Right forelimb (tissue), 1 donor: ENCODE data around the gene CSMD2.
"Not testable (repeated sequence)": the region's sequence is repeated elsewhere in the genome, so short reads cannot be mapped to it uniquely, and the experiment has no call there.

Experiments
- DNase-seq: peaks from one replicate; pipeline ENCODE4 v3.0.0-alpha.2; 2018

The CSMD2 gene

DNA sequence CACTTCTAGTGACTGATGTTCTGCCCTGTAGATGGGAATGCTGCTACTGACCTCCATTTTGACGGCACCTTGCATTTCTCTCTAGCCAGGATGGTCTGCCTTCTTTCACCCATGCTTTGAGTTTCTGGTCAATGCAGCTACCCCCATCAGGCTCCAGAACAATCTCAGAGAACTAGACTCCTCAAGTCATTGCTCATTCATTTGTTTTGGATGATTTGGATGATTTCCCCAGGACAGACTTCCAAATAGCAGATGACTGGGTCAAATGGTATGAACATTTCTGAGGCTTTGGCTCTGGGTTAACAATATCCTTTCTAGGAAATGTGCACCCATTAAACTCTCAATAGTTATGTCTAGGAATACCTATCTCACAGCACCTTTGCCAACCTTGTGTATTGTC lies 63.9 kb downstream of the CSMD2 start:
- DNase-seq, result no peak

GRCh38 chr1:34100332-34100731 lies 64.7 kb downstream of the CSMD2 start:
- DNase-seq, result no peak

GRCh38 chr1:34092399-34092798 lies 72.6 kb downstream of the CSMD2 start:
- DNase-seq, result not testable (repeated sequence)

GRCh38 chr1:34089731-34090130 lies 75.3 kb downstream of the CSMD2 start:
- DNase-seq, result no peak

GRCh38 chr1:34087986-34088385 lies 77.0 kb downstream of the CSMD2 start:
- DNase-seq, result no peak

GRCh38 chr1:34086561-34086960 lies 78.5 kb downstream of the CSMD2 start:
- no peak for DNase-seq

DNA sequence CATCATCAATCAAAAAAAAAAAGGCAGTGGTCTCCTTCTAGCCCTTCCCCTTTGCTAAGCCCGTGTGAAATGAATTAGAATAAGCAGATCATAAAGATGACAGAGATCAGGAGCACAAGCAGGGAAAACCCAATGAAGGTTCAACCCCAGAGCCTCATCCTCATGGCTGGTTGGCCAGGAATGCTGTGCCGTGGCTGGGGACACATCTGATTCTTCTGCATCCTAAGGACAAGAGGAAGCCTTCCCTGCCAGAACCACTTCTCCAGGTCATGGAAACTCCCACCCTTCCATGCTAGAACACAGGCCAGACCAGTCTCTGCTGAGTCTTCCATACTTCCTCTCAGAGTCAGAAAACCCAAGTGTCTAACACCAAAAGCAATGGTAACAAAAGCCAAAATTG lies 81.1 kb downstream of the CSMD2 start:
- DNase-seq, result no peak

GRCh38 chr1:34082085-34082670 lies 82.9 kb downstream of the CSMD2 start:
- not testable (repeated sequence) for DNase-seq

DNA sequence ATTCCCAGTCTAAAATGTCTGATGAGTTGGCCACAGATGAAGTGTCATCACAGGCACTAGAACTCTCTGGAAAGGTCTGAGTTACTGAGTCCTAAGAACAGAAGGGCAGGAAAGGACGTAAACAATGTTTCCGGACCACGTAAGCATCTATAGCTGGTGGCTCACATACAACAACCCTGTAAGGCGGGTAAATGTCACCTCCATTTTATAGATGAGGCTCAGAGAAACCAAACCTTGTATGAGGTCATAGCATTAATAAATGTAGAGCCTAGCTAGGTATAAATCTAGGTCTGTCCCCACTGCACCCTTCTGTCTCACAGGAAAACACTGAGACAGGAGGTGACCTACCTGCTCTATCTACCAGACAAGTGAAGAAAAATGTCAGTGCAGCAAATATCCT lies 86.6 kb downstream of the CSMD2 start:
- no peak for DNase-seq

GRCh38 chr1:34075576-34075975 lies 89.5 kb downstream of the CSMD2 start:
- DNase-seq, result no peak

DNA sequence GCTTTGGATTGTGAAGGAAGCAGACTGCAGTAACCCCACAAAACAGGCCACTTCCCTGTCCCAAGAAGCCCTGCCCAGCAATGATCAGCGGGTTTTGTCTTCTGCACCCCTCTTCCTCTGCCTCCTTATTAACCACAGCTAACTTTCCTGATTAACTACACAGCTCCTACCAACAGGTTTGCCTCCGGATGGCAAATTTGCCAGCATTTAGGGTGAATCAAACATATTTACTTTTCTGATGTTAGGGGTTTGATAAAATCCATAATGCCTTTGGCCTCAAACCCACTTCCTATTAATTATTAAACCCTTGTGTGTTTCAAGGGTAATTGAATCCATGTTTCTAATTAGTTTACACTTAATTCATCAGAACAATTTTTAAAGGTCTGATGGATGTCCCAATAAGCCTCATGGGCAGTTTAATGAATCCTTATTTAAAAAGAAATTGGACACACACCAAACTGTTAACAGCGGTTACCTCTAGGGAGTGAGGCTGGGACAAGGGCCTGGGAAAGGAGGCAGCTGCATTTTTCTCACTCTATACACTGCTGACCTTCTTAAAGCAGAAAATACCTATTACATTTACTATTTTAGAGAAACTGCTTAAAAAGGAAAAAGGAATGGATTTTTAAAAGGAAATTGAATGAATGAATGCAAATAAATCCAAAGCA lies 91.9 kb downstream of the CSMD2 start:
- no peak for DNase-seq

GRCh38 chr1:34070201-34070836 lies 94.7 kb downstream of the CSMD2 start:
- no peak for DNase-seq

DNA sequence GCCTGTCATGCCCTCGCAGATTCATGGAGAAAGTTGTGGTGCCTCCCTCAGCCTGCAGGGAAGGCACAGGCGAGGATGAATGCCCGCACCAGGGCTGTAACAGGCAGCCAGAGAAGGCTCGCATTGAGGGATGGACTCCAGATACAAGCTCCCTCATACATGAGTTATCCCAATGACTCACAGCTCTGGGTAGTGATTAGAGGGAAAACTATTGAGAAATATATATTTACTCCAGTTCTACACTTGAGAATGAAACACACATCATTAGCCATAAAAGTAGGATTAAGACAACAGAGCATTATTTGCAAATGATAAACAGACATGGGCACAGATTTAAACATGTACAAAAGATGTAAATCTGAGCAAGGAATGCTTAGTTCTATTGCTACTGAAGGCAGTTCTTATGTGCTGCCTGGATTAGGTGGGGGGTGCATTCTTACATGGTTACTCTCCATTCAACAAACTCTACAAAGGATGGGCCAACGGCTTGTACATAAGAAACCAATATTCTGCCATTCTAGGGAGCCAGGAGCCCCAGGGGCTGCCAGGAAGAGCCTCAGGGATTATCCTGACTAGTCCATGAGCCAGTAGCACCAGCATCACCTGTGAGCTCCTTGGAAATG lies 97.9 kb downstream of the CSMD2 start:
- no peak for DNase-seq

GRCh38 chr1:34066166-34066565 lies 98.9 kb downstream of the CSMD2 start:
- no peak for DNase-seq

DNA sequence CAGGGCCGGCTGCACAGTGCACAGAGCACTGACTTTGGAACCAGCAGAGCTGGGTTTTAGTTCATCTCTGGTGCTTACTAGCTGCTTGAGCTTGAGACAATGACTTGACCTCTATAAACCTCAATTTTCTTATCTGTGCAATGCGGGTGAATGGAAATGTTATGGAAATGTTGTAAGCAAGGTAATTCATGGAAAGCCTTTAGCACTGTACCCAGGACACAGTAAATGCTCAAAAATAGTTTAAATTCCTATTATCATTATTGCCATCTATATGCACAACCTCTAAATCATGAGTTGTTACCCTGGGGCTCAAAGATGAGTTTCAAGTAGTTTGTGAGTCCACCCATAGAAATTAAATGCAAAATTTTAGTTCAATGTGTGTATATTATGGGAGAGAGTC lies 99.5 kb downstream of the CSMD2 start:
- no peak for DNase-seq

GRCh38 chr1:34060901-34061415 lies 104.1 kb downstream of the CSMD2 start:
- peak; percentile 50 for DNase-seq

GRCh38 chr1:34060187-34060730 lies 104.8 kb downstream of the CSMD2 start:
- DNase-seq, result no peak

DNA sequence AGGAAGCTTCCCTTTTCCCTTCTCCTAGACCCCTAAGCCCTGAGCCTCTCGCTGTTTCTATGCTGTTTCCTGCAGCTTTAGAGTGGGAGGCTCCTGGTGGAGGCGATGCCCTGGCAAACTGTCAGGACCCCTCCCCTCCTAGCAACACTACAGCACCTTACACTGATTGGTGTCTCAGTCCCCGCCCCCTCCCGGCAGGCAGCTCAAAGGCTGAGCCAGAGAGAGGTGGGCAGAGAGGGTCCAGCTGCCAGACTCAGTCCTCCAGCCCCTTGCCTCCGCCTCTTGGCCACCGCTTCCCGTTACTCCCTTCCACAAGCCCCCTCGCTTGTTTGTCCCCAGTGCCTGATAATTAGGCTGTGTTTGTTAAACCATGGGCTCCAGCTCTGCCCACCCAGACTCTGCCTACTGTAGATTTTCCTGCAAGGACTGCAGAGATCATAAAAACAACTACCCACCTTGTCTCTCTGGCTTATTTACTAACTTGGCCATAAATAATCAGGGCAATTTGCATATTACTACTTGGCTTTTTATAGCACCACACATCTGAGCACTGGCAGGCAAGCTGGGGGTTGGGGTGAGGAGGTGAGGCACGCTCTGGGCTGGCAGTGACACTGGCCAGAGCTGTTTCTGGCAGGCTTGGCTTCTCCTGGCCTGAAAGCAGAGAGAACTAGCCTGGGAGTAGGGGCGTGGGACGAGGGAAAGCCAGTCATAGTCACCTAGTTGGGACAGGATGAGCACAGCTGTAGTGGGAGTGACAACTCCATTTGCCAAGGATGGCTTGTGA lies 107.5 kb downstream of the CSMD2 start:
- no peak for DNase-seq

DNA sequence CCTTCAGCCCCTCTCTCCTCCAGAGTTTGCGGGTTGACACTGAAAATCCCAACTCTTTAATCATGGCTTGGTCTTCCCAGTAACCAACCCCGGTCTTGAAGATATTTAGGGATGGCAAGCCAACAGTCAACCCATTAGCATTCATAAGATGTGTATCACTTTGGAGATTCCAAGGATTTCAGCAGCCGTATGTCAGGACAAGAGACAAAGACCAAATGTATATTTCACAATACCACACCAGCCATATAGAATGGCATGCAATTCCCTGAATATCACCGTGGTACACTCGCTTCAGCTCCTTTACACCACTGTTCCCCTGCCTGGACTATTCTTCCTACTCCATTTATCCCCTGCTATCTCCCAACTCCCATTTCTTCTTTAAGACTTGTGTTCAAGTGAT lies 109.2 kb downstream of the CSMD2 start:
- DNase-seq, result no peak

DNA sequence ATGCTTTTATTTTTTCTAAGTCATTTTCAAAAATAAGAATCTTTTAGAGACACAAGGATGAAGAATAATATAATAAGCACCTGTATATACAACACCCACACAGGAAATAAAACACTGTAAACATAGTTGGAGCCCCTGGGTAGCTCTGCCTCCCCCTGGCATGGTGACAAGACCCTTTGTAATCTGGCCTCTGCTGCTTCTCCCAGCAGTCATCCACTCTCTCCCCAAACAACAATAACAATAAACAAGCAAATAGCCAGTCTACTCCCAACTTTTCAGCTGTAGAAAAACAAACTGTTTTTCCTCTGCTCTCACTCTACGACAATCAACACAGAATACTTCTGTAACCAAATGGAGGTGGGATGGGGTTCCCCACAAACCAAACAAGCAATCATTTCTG lies 110.1 kb downstream of the CSMD2 start:
- DNase-seq, result no peak

GRCh38 chr1:34053660-34054059 lies 111.4 kb downstream of the CSMD2 start:
- no peak for DNase-seq

DNA sequence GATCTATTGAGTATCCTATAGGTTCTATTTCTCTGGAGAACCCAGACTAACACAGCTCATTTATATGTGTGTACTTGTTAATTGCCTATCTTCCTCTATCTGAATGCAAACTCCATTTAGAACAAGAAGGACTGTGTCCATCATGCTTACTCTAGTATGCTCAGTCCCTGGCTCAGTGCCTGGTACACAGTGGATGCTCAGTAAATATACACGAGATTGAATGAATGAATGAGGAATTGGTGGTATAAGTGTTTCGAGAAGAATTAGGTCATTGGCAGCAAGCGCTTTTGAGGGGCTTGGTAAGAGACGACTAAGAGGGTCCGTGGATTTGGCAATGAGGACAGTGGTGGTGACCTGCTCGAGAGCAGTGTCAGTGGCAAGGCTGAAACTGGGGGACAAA lies 112.5 kb downstream of the CSMD2 start:
- no peak for DNase-seq
